ENCODE measurements around the gene GZMB.

The GZMB gene

GRCh38 chr14:24632761-24633160 lies 1.2 kb downstream of the GZMB start:
- TF ChIP-seq CTCF (IDR thresholded peaks at IDR 0.05; ENCODE audit: low read depth, low read length, missing control alignments): no peak
- no peak for DNase-seq (ENCODE audit: extremely low read depth, low read depth)
- H3K4me3 ChIP-seq (replicated peaks; ENCODE audit: low read depth, low read length): no peak overlapping the region

GRCh38 chr14:24632336-24632735 lies 1.7 kb downstream of the GZMB start:
- no peak overlapping the region for H3K4me3 ChIP-seq (replicated peaks; ENCODE audit: low read depth, low read length)
- DNase-seq (ENCODE audit: extremely low read depth, low read depth): no peak
- no peak for TF ChIP-seq CTCF (IDR thresholded peaks at IDR 0.05; ENCODE audit: low read depth, low read length, missing control alignments)

- H3K4me3 ChIP-seq (replicated peaks; ENCODE audit: low read depth, low read length): no peak overlapping the region
- TF ChIP-seq CTCF (IDR thresholded peaks at IDR 0.05; ENCODE audit: low read depth, low read length, missing control alignments): no peak
- no peak for DNase-seq (ENCODE audit: extremely low read depth, low read depth)
Measured at GRCh38 chr14:24631749-24632335, 2.1 kb downstream of the GZMB start.

- TF ChIP-seq CTCF (IDR thresholded peaks at IDR 0.05; ENCODE audit: low read depth, low read length, missing control alignments): no peak
- DNase-seq (ENCODE audit: extremely low read depth, low read depth): no peak
- H3K4me3 ChIP-seq (replicated peaks; ENCODE audit: low read depth, low read length): no peak overlapping the region
Measured at GRCh38 chr14:24630872-24631477, 3.0 kb downstream of the GZMB start.

- TF ChIP-seq CTCF (IDR thresholded peaks at IDR 0.05; ENCODE audit: low read depth, low read length, missing control alignments): no peak
- no peak for DNase-seq (ENCODE audit: extremely low read depth, low read depth)
- no peak overlapping the region for H3K4me3 ChIP-seq (replicated peaks; ENCODE audit: low read depth, low read length)
Measured at GRCh38 chr14:24630087-24630871, 3.7 kb downstream of the GZMB start.

- no peak for TF ChIP-seq CTCF (IDR thresholded peaks at IDR 0.05; ENCODE audit: low read depth, low read length, missing control alignments)
- H3K4me3 ChIP-seq (replicated peaks; ENCODE audit: low read depth, low read length): no peak overlapping the region
- no peak for DNase-seq (ENCODE audit: extremely low read depth, low read depth)
Measured at GRCh38 chr14:24629521-24629920, 4.5 kb downstream of the GZMB start.
